Stomach smooth muscle (tissue), 2 donors: ENCODE data around the gene COMTD1.

ENCODE experiments used
- H3K27ac ChIP-seq: one replicate; pipeline ENCODE4 v1.7.0; 2013; ENCODE audit warnings: mild to moderate bottlenecking, low read length, inconsistent platforms
- H3K27me3 ChIP-seq, 2 donors: one replicate each; pipeline ENCODE4 v1.7.0; 2013; ENCODE audit warnings: low read length in 2 of 2; ENCODE audit not compliant: insufficient read depth in 2 of 2, control insufficient read depth in 1 of 2
- H3K36me3 ChIP-seq, 2 donors: one replicate each; pipeline ENCODE4 v1.7.0; 2013; ENCODE audit warnings: low read length in 2 of 2; ENCODE audit not compliant: control insufficient read depth in 2 of 2, insufficient read depth in 2 of 2
- H3K4me1 ChIP-seq: one replicate; pipeline ENCODE4 v1.7.0; 2013; ENCODE audit warnings: low read length; ENCODE audit not compliant: control insufficient read depth, insufficient read depth
- H3K4me3 ChIP-seq, 2 donors: one replicate each; pipeline ENCODE4 v1.7.0; 2013; ENCODE audit warnings: low read length in 2 of 2
- H3K9ac ChIP-seq, 2 donors: one replicate each; pipeline ENCODE4 v1.7.0; 2013; ENCODE audit warnings: low read length in 2 of 2, mild to moderate bottlenecking in 1 of 2
- H3K9me3 ChIP-seq, 2 donors: one replicate each; pipeline ENCODE4 v1.7.0; 2013; ENCODE audit warnings: low read length in 2 of 2; ENCODE audit not compliant: control insufficient read depth in 2 of 2
- donor health status: healthy.
- donor health status: Pancreatic carcinoma.

COMTD1 gene

DNA sequence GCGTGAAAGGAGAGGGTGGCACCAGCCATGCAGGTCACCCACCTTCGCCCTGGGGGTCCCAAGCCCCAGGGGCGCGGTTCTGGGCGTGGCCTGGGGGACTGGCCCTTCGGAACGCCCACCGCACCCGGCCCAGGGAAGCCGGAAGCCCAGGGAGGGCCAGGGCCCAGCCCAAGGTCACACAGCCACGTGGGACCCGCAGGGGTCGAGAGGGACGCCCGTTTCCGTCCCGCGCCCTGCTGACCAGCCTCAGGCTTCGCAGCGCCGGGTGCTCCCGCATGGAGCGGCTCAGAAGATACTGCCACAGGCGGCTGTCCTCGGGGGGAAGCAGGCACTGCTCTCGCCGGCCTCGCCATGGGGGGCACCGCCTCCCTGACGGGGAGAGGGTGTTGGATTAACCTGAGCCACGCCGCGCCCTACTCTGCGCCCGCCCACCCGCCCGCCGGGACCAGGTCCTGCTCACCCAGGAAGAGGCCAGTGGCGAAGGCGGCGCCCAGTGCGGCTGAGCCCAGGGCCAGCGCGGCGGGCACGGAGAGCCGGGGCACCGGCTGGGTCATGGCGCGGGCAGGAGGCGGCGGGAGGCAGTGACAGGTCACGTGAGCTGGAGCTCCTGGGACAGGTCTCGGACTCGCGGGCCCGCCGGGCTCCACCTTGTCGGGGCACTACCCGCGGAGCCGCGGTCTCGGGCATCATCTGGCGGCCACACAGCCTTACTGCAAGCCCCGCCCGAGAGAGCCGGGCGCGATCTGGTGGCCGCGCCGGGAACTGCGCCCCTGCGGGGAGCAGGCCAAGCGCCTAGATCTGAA lies at the start of gene COMTD1:
TSS of gene COMTD1 (minus strand) at position 583 of the 803 bp plus-strand sequence. CDS start at position 554, 29 bp downstream.
- peak within 1 kb of the TSS; percentile 55 for H3K27ac ChIP-seq
- peaks cover 21% of the 10 kb centered on the region for H3K4me1 ChIP-seq
- no peaks in the 10 kb centered on the region for H3K9me3 ChIP-seq
- peaks cover 9 to 11% of the 10 kb centered on the region in 2 donors for H3K36me3 ChIP-seq
- H3K27me3 ChIP-seq = no peaks in the 10 kb centered on the region
- peak within 1 kb of the TSS; percentile 54 to 71 for H3K9ac ChIP-seq
- peak within 1 kb of the TSS; percentile 69 to 83 for H3K4me3 ChIP-seq

DNA sequence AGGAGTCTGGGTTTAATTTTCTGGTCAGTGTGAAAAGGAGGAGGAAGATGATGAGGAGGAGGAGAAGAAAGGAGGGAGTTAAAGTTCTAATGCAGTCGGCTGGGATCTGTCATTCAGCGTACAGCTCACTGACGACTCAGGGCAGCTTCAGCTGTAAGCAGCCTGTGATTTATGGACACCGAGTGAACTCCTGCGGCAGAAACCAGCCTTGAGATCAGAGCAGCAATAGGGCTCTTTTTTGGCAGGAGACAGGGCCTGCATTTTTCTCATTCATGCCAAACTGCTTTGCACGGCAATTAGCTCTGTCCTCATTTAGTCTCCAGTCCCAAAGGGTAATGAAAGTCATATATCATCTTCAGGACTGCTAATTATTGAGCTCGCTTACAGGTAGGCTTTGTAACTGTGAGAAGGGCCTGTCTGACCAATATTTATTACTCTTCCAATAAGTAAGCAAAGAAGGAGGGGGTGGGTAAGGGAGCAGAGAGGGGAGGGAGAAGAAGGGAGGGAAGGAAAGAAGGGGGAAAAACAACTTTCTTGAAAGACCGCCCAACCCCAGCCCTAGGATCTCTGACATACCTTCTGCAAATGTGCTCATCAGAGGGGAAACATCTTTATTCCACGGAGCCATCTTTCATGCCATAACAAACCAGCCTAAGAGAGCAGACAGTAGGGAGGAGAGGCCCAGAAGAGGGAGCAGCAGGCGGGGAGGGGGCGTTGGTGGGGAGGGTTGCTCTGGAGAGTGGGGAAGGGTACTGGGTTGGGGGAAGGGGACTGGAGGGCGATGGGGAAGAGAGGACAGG lies 48.1 kb upstream of the COMTD1 start:
- H3K27me3 ChIP-seq = no peaks in the 10 kb centered on the region
- H3K36me3 ChIP-seq = no peaks in the 10 kb centered on the region
- H3K4me1 ChIP-seq = peaks cover 18% of the 10 kb centered on the region
- no peaks in the 10 kb centered on the region for H3K9me3 ChIP-seq
- no peak overlapping the region for H3K9ac ChIP-seq
- H3K27ac ChIP-seq = no peak overlapping the region
- peak overlapping the region in 1 of 2 donors; percentile 29 for H3K4me3 ChIP-seq

GRCh38 chr10:75283078-75283670 lies 47.4 kb upstream of the COMTD1 start:
- H3K4me1 ChIP-seq = peaks cover 18% of the 10 kb centered on the region
- no peak overlapping the region for H3K9ac ChIP-seq
- H3K27me3 ChIP-seq = no peaks in the 10 kb centered on the region
- peak overlapping the region in 1 of 2 donors; percentile 29 for H3K4me3 ChIP-seq
- H3K36me3 ChIP-seq = no peaks in the 10 kb centered on the region
- H3K9me3 ChIP-seq = no peaks in the 10 kb centered on the region
- H3K27ac ChIP-seq = no peak overlapping the region

DNA sequence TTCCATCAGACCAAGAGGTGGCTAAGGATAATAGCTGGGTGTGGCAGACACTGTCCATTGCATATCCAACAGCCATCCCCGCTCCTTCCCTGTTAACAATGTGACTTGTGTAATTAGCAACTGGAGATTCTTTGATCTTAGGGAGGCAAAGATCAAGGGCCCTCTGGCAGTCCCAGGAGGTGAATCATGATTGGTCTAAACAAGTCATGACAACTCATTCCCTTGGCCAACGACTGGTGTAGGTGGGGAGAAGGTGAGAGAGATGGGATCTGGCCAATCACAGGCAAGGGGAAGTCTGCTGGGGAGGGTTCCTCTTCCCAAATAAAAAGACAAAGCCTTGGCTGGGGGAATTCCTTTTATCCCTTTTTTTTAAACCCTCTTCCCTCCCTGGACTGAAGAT lies 46.2 kb upstream of the COMTD1 start:
- Histone ChIP-seq H3K9ac (no peak overlapping the region), H3K4me3 (no peak overlapping the region), H3K9me3 (no peaks in the 10 kb centered on the region), H3K4me1 (peaks cover 15% of the 10 kb centered on the region), H3K27ac (no peak overlapping the region), H3K36me3 (no peaks in the 10 kb centered on the region), H3K27me3 (no peaks in the 10 kb centered on the region)

DNA sequence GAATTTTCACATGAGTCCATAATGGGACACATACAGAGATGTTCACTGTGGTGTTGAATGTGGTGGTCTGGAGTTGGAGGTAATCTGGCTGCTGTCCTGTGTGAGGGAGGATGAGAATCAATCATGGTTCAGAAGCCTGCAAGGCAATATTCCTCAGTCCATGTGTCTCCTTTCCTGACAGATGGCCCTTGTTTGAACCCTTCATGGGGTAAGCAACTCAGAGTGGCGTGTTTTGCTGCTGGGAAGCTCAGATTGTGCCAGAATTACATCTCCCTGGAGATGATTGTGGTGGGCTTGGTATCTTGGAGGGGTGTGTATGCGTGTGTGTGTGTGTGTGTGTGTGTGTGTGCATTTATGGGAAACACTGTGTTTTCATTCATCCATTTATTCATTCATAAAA lies 44.5 kb upstream of the COMTD1 start:
- no peaks in the 10 kb centered on the region for H3K9me3 ChIP-seq
- H3K27ac ChIP-seq = no peak overlapping the region
- peaks cover 10% of the 10 kb centered on the region for H3K4me1 ChIP-seq
- no peak overlapping the region for H3K4me3 ChIP-seq
- H3K9ac ChIP-seq = no peak overlapping the region
- no peaks in the 10 kb centered on the region for H3K36me3 ChIP-seq
- H3K27me3 ChIP-seq = no peaks in the 10 kb centered on the region

GRCh38 chr10:75276069-75276872 lies 40.5 kb upstream of the COMTD1 start:
- no peaks in the 10 kb centered on the region for H3K9me3 ChIP-seq
- H3K27ac ChIP-seq = no peak overlapping the region
- H3K9ac ChIP-seq = no peak overlapping the region
- no peak overlapping the region for H3K4me3 ChIP-seq
- H3K36me3 ChIP-seq = no peaks in the 10 kb centered on the region
- no peaks in the 10 kb centered on the region for H3K4me1 ChIP-seq
- no peaks in the 10 kb centered on the region for H3K27me3 ChIP-seq

- Histone ChIP-seq H3K27me3 (no peaks in the 10 kb centered on the region), H3K9ac (no peak overlapping the region), H3K27ac (no peak overlapping the region), H3K9me3 (no peaks in the 10 kb centered on the region), H3K4me1 (no peaks in the 10 kb centered on the region), H3K4me3 (no peak overlapping the region), H3K36me3 (no peaks in the 10 kb centered on the region)
Measured at GRCh38 chr10:75272896-75273295, 37.1 kb upstream of the COMTD1 start.

GRCh38 chr10:75272094-75272493 lies 36.3 kb upstream of the COMTD1 start:
- Histone ChIP-seq H3K27ac (no peak overlapping the region), H3K4me3 (no peak overlapping the region), H3K27me3 (no peaks in the 10 kb centered on the region), H3K4me1 (no peaks in the 10 kb centered on the region), H3K36me3 (no peaks in the 10 kb centered on the region), H3K9me3 (no peaks in the 10 kb centered on the region), H3K9ac (no peak overlapping the region)

DNA sequence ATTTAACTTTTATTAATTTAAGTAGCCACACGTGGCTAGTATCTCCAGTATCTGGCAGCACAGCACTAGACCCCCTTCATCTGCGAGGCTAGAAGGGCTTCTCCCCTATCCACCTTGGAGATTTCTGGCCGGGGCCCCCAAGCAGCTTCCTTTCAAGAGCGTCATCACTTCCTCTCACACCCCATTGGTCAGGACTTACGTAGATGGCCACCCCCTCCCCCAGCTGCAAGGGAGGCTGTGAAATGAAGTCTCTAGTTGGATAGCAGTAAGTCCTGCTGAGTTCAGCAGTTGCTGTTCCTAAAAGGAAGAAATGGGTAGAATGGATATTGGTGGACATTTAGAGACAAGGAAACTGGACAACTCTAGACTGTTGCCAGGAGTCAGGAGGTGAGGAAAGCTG lies 33.8 kb upstream of the COMTD1 start:
- no peaks in the 10 kb centered on the region for H3K36me3 ChIP-seq
- H3K9ac ChIP-seq = no peak overlapping the region
- no peaks in the 10 kb centered on the region for H3K9me3 ChIP-seq
- no peaks in the 10 kb centered on the region for H3K27me3 ChIP-seq
- H3K4me1 ChIP-seq = no peaks in the 10 kb centered on the region
- no peak overlapping the region for H3K4me3 ChIP-seq
- no peak overlapping the region for H3K27ac ChIP-seq

DNA sequence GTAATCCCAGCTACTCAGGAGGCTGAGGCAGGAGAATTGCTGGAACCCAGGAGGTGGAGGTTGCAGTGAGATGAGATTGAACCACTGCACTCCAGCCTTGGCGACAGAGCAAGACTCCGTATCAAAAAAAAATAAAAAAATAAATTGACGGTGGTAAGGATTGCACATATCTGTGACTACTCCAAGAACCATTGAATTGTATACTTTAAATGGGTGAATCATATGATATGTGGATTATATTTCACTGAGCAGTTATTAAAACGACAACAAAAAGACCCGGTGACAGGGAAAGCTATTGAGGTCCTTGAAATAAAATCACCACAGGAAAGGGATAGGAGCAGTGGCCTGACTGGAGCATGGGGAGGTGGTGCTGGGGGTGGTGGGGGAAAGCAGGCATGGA lies 31.2 kb upstream of the COMTD1 start:
- H3K4me1 ChIP-seq = no peaks in the 10 kb centered on the region
- H3K27ac ChIP-seq = no peak overlapping the region
- no peak overlapping the region for H3K9ac ChIP-seq
- H3K36me3 ChIP-seq = no peaks in the 10 kb centered on the region
- no peaks in the 10 kb centered on the region for H3K9me3 ChIP-seq
- H3K27me3 ChIP-seq = no peaks in the 10 kb centered on the region
- H3K4me3 ChIP-seq = no peak overlapping the region
